OCI-LY7 (cell line): Measurements from ENCODE around the gene PIGL.

Experiments
- EZH2phosphoT487 ChIP-seq: fragments of 200-600 bp; sonication (generic); IDR thresholded peaks from 2 replicates; pipeline ENCODE4 v1.6.1; 2018; ENCODE audit warnings: low read depth, borderline replicate concordance, mild to moderate bottlenecking, mixed run types, antibody characterized with exemption, low read length, moderate library complexity, mixed read lengths
- TF ChIP-seq, protein P1 (sequence below): fragments of 200-600 bp; sonication (generic); conservative IDR thresholded peaks from 2 replicates; pipeline ENCODE4 v1.5.1; 2014; ENCODE audit warnings: mild to moderate bottlenecking, antibody characterized with exemption, low read length, moderate library complexity, mixed read lengths

DNA sequence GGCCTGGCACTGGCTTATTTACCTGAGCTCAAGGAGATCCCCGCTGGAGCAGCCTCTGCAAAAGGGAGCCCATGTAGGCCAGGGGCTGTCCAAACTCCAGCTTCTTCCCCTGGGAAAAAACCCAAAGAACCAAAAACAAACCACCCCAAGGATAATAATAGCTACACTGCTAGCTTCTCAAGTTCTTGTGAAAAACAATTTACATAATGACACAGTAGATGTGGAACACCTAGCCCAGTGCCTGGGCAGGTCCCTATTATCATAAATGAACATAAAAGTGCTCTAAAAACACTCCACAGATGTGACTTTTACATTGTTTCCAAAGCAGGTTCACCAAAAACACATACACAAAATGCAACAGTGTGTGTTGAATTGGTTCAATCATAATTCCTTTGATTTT lies 109.0 kb downstream of the PIGL start:
- TF ChIP-seq, protein P1, sequence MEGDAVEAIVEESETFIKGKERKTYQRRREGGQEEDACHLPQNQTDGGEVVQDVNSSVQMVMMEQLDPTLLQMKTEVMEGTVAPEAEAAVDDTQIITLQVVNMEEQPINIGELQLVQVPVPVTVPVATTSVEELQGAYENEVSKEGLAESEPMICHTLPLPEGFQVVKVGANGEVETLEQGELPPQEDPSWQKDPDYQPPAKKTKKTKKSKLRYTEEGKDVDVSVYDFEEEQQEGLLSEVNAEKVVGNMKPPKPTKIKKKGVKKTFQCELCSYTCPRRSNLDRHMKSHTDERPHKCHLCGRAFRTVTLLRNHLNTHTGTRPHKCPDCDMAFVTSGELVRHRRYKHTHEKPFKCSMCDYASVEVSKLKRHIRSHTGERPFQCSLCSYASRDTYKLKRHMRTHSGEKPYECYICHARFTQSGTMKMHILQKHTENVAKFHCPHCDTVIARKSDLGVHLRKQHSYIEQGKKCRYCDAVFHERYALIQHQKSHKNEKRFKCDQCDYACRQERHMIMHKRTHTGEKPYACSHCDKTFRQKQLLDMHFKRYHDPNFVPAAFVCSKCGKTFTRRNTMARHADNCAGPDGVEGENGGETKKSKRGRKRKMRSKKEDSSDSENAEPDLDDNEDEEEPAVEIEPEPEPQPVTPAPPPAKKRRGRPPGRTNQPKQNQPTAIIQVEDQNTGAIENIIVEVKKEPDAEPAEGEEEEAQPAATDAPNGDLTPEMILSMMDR, result no peak
- no peak for TF ChIP-seq EZH2phosphoT487
